GM19397 (cell line): ENCODE results near the gene ATXN2.
"Not testable (repeated sequence)": the region's sequence is repeated elsewhere in the genome, so short reads cannot be mapped to it uniquely, and the experiment has no call there.

ENCODE experiments used
- ATAC-seq: cut with Tn5 transposase; IDR thresholded peaks from one replicate; pipeline ENCODE4 v1.9.1; 2021; ENCODE audit warnings: mild to moderate bottlenecking, moderate library complexity; ENCODE audit not compliant: unreplicated experiment

Gene ATXN2

GRCh38 chr12:111602348-111602747, 3.2 kb upstream of the ATXN2 start:
- no peak for ATAC-seq

- not testable (repeated sequence) for ATAC-seq
Observed at GRCh38 chr12:111600986-111601385, 1.9 kb upstream of the ATXN2 start.

GRCh38 chr12:111600205-111600642, 1.1 kb upstream of the ATXN2 start:
- ATAC-seq = no peak

GRCh38 chr12:111599453-111600204, 514 bp upstream of the ATXN2 start:
- peak; percentile 62 for ATAC-seq

GRCh38 chr12:111597831-111598636, 1.1 kb downstream of the ATXN2 start:
- peak; percentile 15 for ATAC-seq

- ATAC-seq = no peak
Observed at GRCh38 chr12:111596985-111597830, 1.9 kb downstream of the ATXN2 start.

- not testable (repeated sequence) for ATAC-seq
Observed at GRCh38 chr12:111595341-111595835, 3.7 kb downstream of the ATXN2 start.

- ATAC-seq = not testable (repeated sequence)
Observed at GRCh38 chr12:111591399-111592010, 7.6 kb downstream of the ATXN2 start.

GRCh38 chr12:111590552-111590951, 8.6 kb downstream of the ATXN2 start:
- no peak for ATAC-seq

- ATAC-seq = no peak
Observed at GRCh38 chr12:111589601-111590000, 9.5 kb downstream of the ATXN2 start.

GRCh38 chr12:111588010-111588409, 11.1 kb downstream of the ATXN2 start:
- no peak for ATAC-seq

- ATAC-seq = no peak
Observed at GRCh38 chr12:111586986-111587385, 12.1 kb downstream of the ATXN2 start.

GRCh38 chr12:111585690-111586089, 13.4 kb downstream of the ATXN2 start:
- no peak for ATAC-seq

- no peak for ATAC-seq
Observed at GRCh38 chr12:111584959-111585358, 14.2 kb downstream of the ATXN2 start.

GRCh38 chr12:111583506-111583905, 15.6 kb downstream of the ATXN2 start:
- ATAC-seq = not testable (repeated sequence)

GRCh38 chr12:111582133-111582747, 16.9 kb downstream of the ATXN2 start:
- ATAC-seq = no peak

- no peak for ATAC-seq
Observed at GRCh38 chr12:111581434-111582132, 17.5 kb downstream of the ATXN2 start.

GRCh38 chr12:111580737-111581136, 18.4 kb downstream of the ATXN2 start:
- ATAC-seq = no peak

- ATAC-seq = no peak
Observed at GRCh38 chr12:111580119-111580425, 19.0 kb downstream of the ATXN2 start.

GRCh38 chr12:111578971-111579340, 20.2 kb downstream of the ATXN2 start:
- no peak for ATAC-seq
